NCI-H510A treated with DMSO at 0.1 percent for 48 hours (cell line): ENCODE data around the gene SLC26A6.

Experiments used
- DNase-seq: peaks from one replicate; lab custom pipeline; 2025; lab: John Stamatoyannopoulos, UW

Gene SLC26A6

GRCh38 chr3:48631516-48632448 is 3.5 kb downstream of the SLC26A6 start:
- no peak for DNase-seq

- DNase-seq = no peak
These were observed 4.4 kb downstream of the SLC26A6 start for GRCh38 chr3:48630833-48631232.

GRCh38 chr3:48630407-48630806 is 4.9 kb downstream of the SLC26A6 start:
- DNase-seq = no peak

GRCh38 chr3:48629894-48630293 is 5.4 kb downstream of the SLC26A6 start:
- no peak for DNase-seq

- no peak for DNase-seq
These were observed 6.8 kb downstream of the SLC26A6 start for GRCh38 chr3:48628277-48629017.

- DNase-seq = no peak
These were observed 9.7 kb downstream of the SLC26A6 start for GRCh38 chr3:48625600-48625999.

GRCh38 chr3:48624767-48625166 is 10.5 kb downstream of the SLC26A6 start:
- no peak for DNase-seq

- DNase-seq = peak; percentile 79
These were observed 11.3 kb downstream of the SLC26A6 start for GRCh38 chr3:48623851-48624547.

- no peak for DNase-seq
These were observed 13.8 kb downstream of the SLC26A6 start, which contains the start of gene TMEM89 for GRCh38 chr3:48621461-48621869. Gene TMEM89 (minus strand): TSS chr3:48621769. CDS start chr3:48621756, 13 bp downstream.

GRCh38 chr3:48619541-48620524 is 15.4 kb downstream of the SLC26A6 start:
- DNase-seq = no peak

GRCh38 chr3:48617559-48617958 is 17.7 kb downstream of the SLC26A6 start:
- no peak for DNase-seq

GRCh38 chr3:48614044-48614443 is 21.2 kb downstream of the SLC26A6 start:
- DNase-seq = no peak

GRCh38 chr3:48612309-48612708 is 23.0 kb downstream of the SLC26A6 start:
- DNase-seq = no peak

- peak; percentile 67 for DNase-seq
These were observed 25.9 kb downstream of the SLC26A6 start, which contains the start of gene UQCRC1 for GRCh38 chr3:48609088-48610005. Gene UQCRC1 (minus strand): TSS chr3:48609646. CDS start chr3:48609620, 26 bp downstream.

GRCh38 chr3:48607519-48607918 is 27.7 kb downstream of the SLC26A6 start:
- no peak for DNase-seq

- DNase-seq = no peak
These were observed 33.7 kb downstream of the SLC26A6 start for GRCh38 chr3:48601622-48601994.

- DNase-seq = no peak
These were observed 34.3 kb downstream of the SLC26A6 start for GRCh38 chr3:48600711-48601621.

- no peak for DNase-seq
These were observed 35.6 kb downstream of the SLC26A6 start for GRCh38 chr3:48599509-48600285.
